Bronchial epithelial cell (primary cell): ENCODE results near the gene ANKK1. TPM values are rescaled to one million over a fixed set of nuclear protein-coding genes. Genes with fewer than 3 reads are reported as not detected.

ENCODE experiments used
- DNase-seq: peaks from one replicate; pipeline ENCODE4 v3.0.0-alpha.2; 2010; ENCODE audit warnings: low read depth
- FAIRE-seq: peaks from 2 replicates; lab custom pipeline; 2011; peaks lifted over from hg19 to GRCh38; lab: Jason Lieb, UNC
- H3K27me3 ChIP-seq: 2 replicates; pipeline ENCODE4 v1.5.1; 2011; ENCODE audit warnings: low read length; ENCODE audit not compliant: control insufficient read depth, insufficient read depth
- H3K36me3 ChIP-seq: 2 replicates; pipeline ENCODE4 v1.5.1; 2011; ENCODE audit warnings: low read length; ENCODE audit not compliant: control insufficient read depth, insufficient read depth
- H3K4me3 ChIP-seq: 2 replicates; pipeline ENCODE4 v1.5.1; 2011; ENCODE audit warnings: mild to moderate bottlenecking, low read depth, low read length, control low read depth
- total RNA-seq: library from RNA; depleted of rRNA; stranded (reverse); fragments of >200 nt; gene quantifications from 2 replicates; pipeline ENCODE4 v1.2.1, GENCODE V29; 2014
- TF ChIP-seq, protein P1 (sequence below): IDR thresholded peaks from 2 replicates; pipeline ENCODE4 v1.5.1; 2011; ENCODE audit warnings: mild to moderate bottlenecking, moderate library complexity, low read length, control low read depth, inconsistent platforms; ENCODE audit not compliant: insufficient read depth, severe bottlenecking

The ANKK1 gene
- total RNA-seq, 1 donor from 2014 or later: 0.26 TPM

- H3K36me3 ChIP-seq: no peaks in the 10 kb centered on the region
- no peaks in the 10 kb centered on the region for H3K27me3 ChIP-seq
- DNase-seq: peak; percentile 71
- no peak for FAIRE-seq
- TF ChIP-seq, protein P1, sequence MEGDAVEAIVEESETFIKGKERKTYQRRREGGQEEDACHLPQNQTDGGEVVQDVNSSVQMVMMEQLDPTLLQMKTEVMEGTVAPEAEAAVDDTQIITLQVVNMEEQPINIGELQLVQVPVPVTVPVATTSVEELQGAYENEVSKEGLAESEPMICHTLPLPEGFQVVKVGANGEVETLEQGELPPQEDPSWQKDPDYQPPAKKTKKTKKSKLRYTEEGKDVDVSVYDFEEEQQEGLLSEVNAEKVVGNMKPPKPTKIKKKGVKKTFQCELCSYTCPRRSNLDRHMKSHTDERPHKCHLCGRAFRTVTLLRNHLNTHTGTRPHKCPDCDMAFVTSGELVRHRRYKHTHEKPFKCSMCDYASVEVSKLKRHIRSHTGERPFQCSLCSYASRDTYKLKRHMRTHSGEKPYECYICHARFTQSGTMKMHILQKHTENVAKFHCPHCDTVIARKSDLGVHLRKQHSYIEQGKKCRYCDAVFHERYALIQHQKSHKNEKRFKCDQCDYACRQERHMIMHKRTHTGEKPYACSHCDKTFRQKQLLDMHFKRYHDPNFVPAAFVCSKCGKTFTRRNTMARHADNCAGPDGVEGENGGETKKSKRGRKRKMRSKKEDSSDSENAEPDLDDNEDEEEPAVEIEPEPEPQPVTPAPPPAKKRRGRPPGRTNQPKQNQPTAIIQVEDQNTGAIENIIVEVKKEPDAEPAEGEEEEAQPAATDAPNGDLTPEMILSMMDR: no peak
- H3K4me3 ChIP-seq: no peak overlapping the region
Observed at GRCh38 chr11:113404859-113405430, 17.4 kb downstream of the ANKK1 start.

GRCh38 chr11:113405724-113406478 lies 18.3 kb downstream of the ANKK1 start:
- DNase-seq (no peak), FAIRE-seq (peak; percentile 62)
- TF ChIP-seq, protein P1: no peak
- H3K36me3 ChIP-seq: no peaks in the 10 kb centered on the region
- H3K27me3 ChIP-seq: no peaks in the 10 kb centered on the region
- no peak overlapping the region for H3K4me3 ChIP-seq

DNA sequence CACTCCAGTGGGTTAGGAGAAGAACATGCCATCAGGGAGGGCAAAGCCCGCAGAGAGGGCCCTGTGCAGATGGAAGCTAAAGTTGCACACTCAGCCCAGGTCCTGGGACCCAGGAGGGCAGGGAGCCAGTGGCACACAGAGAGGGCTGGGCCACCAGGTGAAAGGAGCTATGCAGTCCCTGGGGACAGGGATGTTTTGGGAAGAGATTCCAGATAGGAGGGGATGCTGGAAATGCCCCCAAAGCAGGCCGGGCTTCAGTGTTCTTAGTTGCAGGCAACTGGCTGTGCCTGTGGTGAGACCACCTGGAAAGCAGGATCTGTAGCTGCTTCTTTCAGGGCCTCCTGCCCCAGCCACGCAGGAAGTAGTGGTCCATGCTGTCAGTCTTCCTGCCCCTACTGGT lies 19.6 kb downstream of the ANKK1 start:
- Histone ChIP-seq H3K36me3 (no peaks in the 10 kb centered on the region), H3K27me3 (no peaks in the 10 kb centered on the region), H3K4me3 (no peak overlapping the region)
- TF ChIP-seq, protein P1: no peak
- DNase-seq: no peak
- FAIRE-seq: no peak

GRCh38 chr11:113408206-113408605 lies 20.6 kb downstream of the ANKK1 start:
- H3K27me3 ChIP-seq: no peaks in the 10 kb centered on the region

DNA sequence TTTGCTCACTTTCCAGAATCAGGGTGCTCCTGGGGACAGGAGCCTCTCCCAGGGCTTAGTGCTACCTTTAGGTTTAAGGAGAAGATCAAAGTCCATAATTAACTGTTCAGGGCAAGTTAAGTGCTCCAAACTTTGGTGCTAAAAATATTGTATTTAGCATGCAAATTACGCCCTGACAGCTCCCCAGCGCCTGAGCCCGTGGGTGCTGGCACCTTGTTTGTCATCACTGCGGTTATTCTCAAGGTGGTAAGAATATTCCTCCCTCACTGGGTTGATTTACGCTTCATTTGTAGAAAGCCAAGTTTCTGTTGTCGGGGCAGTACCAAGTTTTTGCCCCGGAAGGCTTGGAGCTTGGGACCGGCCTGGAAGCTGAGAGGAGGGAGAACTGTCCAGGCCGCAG lies 21.3 kb downstream of the ANKK1 start:
- H3K4me3 ChIP-seq: no peak overlapping the region
- TF ChIP-seq, protein P1: no peak
- no peaks in the 10 kb centered on the region for H3K36me3 ChIP-seq
- DNase-seq: no peak
- no peaks in the 10 kb centered on the region for H3K27me3 ChIP-seq
- no peak for FAIRE-seq

More at GRCh38 chr11:113408206-113408605, 20.6 kb downstream of the ANKK1 start:
- no peak for DNase-seq
- Histone ChIP-seq H3K36me3 (no peaks in the 10 kb centered on the region), H3K4me3 (no peak overlapping the region)
- TF ChIP-seq, protein P1: no peak
- no peak for FAIRE-seq
